Camera-type eye (tissue), 1 donor: Measurements from ENCODE around the gene AKAP1. TPM values are rescaled to one million over a fixed set of nuclear protein-coding genes. Genes with fewer than 3 reads are reported as not detected.

Experiments used
- total RNA-seq: library from RNA; depleted of rRNA; stranded (reverse); fragments of >200 nt; gene quantifications from one replicate; pipeline ENCODE4 v1.2.3, GENCODE V29; 2014

AKAP1 gene, protein sequence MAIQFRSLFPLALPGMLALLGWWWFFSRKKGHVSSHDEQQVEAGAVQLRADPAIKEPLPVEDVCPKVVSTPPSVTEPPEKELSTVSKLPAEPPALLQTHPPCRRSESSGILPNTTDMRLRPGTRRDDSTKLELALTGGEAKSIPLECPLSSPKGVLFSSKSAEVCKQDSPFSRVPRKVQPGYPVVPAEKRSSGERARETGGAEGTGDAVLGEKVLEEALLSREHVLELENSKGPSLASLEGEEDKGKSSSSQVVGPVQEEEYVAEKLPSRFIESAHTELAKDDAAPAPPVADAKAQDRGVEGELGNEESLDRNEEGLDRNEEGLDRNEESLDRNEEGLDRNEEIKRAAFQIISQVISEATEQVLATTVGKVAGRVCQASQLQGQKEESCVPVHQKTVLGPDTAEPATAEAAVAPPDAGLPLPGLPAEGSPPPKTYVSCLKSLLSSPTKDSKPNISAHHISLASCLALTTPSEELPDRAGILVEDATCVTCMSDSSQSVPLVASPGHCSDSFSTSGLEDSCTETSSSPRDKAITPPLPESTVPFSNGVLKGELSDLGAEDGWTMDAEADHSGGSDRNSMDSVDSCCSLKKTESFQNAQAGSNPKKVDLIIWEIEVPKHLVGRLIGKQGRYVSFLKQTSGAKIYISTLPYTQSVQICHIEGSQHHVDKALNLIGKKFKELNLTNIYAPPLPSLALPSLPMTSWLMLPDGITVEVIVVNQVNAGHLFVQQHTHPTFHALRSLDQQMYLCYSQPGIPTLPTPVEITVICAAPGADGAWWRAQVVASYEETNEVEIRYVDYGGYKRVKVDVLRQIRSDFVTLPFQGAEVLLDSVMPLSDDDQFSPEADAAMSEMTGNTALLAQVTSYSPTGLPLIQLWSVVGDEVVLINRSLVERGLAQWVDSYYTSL
- 24.7 TPM for total RNA-seq

DNA sequence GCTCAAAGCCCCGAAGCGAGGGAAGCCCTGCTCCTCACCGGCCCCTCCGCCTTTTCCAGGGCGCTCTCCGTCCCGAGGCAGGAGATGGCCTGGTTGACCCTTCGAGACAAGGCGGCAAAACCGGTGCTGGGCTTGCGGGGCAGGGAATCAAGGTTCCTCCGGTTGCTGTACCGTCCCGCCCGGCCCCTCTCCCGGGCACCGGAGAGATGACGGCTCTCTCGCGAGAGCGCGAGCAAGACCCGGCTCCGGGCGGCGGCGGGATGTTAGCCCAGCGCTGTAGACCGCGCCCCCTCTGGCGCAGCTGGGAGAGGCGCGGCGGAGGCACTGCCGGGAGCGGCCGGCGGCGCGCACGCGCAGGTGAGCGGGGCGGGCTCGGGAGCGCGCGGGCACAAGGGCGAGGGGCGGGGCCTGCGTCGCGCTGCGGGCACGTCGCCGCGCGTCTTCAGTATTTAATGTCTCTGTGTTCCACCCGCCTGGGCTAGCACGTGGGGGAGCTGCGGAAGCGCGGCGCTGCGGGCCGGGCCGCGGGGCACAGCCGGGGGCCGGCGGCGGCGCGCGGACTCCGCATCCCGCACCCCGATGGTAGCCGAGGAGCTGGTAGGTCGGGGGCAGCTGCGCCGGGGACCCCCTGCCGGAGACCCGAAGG, at the start of gene AKAP1:
Gene AKAP1, plus strand, starts transcription at position 445 of the 646 bp plus-strand sequence. CDS start 20,219 bp downstream, outside the sequence.

Other genes with a start within 250 kb of the AKAP1 start
- 21.4 TPM for gene TRIM25, start 171.2 kb upstream of the AKAP1 start, total RNA-seq
- 31.0 TPM for gene COIL, start 124.2 kb upstream of the AKAP1 start, total RNA-seq
- 22.4 TPM for gene SCPEP1, start 107.1 kb upstream of the AKAP1 start, total RNA-seq
- gene MSI2, start 171.3 kb downstream of the AKAP1 start, total RNA-seq, result 166 TPM